ENCODE measurements around the gene ACP1.

DNA sequence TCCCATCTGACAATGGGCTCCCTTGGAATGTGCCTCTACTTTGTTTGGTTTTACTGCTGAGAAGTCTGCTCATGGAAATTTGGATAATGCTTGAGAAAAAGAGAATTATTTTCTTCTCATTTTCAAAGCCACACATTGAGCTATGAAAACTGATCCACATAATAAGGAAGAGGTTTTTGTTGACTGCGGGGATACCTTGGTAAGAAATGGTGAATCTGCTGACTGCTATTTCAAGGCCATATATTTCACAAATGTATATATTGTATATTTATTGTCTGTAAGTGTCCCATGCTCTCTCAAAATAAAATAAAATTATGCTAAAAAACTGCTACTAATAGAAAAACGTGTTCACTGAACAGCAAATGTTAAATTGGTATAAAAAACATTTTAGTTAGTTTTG, 16.0 kb upstream of the ACP1 start:
- TF ChIP-seq, protein P1, sequence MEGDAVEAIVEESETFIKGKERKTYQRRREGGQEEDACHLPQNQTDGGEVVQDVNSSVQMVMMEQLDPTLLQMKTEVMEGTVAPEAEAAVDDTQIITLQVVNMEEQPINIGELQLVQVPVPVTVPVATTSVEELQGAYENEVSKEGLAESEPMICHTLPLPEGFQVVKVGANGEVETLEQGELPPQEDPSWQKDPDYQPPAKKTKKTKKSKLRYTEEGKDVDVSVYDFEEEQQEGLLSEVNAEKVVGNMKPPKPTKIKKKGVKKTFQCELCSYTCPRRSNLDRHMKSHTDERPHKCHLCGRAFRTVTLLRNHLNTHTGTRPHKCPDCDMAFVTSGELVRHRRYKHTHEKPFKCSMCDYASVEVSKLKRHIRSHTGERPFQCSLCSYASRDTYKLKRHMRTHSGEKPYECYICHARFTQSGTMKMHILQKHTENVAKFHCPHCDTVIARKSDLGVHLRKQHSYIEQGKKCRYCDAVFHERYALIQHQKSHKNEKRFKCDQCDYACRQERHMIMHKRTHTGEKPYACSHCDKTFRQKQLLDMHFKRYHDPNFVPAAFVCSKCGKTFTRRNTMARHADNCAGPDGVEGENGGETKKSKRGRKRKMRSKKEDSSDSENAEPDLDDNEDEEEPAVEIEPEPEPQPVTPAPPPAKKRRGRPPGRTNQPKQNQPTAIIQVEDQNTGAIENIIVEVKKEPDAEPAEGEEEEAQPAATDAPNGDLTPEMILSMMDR (IDR thresholded peaks at IDR 0.05): no peak
- no peak for TF ChIP-seq POLR2AphosphoS5 (IDR thresholded peaks at IDR 0.05; ENCODE audit: insufficient read depth in 1 of 2, low read depth in 1 of 2)
- no peak for TF ChIP-seq POLR2A (IDR thresholded peaks at IDR 0.05)
